Subcutaneous adipose tissue (tissue), 4 donors: ENCODE results near the gene PAX5. TPM values are rescaled to one million over a fixed set of nuclear protein-coding genes. Genes with fewer than 3 reads are reported as not detected.

Experiments used
- total RNA-seq, 4 donors: library from RNA; depleted of rRNA; stranded (reverse); fragments of >200 nt; gene quantifications; one replicate each; pipeline ENCODE4 v1.1.0, GENCODE V29; 2016
- TF ChIP-seq, protein P1 (sequence below): fragments of 450-650 bp; IDR thresholded peaks from one replicate; pipeline ENCODE4 v1.5.1; 2016; ENCODE audit warnings: low read depth, mild to moderate bottlenecking, control low read depth, antibody characterized with exemption, moderate library complexity

The PAX5 gene
- total RNA-seq, 4 donors from 2014 or later, result under 0.01 to 0.19 (median 0.17) TPM; not detected in 1

DNA sequence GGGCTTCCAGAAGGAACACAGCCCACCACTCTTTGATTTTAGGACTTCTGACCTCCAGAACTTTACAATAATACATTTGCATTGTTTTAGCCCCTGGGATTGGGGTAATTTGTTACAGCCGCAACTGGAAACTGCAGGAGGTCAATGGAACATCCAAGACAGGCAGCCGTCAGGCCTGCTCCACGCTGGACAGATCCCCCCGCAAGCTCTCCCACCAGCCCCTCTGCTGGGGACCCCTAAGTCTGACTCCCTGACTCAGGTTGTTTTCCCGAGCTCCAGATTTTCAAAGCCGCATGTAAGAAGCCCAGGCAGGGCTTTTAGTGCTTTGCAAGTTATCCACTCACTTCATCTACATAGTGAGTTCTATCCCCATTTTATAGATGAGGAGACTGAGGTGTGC lies 127.6 kb downstream of the PAX5 start:
- TF ChIP-seq, protein P1, sequence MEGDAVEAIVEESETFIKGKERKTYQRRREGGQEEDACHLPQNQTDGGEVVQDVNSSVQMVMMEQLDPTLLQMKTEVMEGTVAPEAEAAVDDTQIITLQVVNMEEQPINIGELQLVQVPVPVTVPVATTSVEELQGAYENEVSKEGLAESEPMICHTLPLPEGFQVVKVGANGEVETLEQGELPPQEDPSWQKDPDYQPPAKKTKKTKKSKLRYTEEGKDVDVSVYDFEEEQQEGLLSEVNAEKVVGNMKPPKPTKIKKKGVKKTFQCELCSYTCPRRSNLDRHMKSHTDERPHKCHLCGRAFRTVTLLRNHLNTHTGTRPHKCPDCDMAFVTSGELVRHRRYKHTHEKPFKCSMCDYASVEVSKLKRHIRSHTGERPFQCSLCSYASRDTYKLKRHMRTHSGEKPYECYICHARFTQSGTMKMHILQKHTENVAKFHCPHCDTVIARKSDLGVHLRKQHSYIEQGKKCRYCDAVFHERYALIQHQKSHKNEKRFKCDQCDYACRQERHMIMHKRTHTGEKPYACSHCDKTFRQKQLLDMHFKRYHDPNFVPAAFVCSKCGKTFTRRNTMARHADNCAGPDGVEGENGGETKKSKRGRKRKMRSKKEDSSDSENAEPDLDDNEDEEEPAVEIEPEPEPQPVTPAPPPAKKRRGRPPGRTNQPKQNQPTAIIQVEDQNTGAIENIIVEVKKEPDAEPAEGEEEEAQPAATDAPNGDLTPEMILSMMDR, result no peak

DNA sequence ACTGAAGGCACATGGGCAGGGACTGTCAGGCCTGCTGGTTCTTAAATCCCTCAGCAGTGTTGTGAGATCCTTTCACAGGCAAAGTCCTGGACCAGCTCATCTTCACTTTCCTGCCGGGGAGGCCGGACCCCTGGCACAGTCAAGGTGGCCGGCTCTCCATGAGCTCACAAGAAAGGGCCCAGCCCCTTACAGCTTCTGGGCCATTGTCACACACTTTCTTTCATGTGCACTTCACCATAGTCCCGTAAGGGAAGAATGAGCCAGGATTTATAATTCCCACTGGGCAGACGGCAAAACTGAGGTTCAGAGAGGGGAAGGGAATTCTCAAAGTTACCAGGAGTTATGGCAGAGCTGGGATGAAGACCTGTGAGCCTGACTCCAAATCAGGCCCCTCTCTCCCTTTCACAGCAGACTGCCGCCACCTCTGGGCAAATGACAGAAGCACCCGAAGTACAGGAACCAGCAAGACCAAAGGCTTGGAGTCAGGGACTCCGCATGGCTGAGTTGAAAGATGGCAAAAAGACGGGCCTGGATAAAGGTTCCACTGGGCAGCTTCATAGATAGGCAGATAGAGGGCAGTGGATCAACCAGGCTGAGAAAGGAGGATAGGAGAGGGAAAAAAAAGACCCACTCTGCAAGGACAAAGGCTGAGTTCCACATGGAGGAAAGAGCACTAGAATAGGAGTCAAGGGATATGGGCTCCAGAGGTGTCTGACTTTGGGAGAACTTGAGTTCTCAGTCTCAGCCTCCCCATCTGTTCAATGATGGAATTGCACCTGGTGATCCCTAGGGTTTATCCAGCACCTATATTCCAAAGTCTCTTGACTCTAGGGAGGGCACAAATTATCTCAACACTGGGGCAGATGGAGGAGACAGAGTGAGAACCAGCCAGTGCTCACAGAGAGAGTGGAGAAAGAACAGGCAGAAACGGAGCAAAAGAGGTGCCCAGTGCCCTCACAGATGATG lies 128.7 kb downstream of the PAX5 start:
- TF ChIP-seq, protein P1, result no peak

DNA sequence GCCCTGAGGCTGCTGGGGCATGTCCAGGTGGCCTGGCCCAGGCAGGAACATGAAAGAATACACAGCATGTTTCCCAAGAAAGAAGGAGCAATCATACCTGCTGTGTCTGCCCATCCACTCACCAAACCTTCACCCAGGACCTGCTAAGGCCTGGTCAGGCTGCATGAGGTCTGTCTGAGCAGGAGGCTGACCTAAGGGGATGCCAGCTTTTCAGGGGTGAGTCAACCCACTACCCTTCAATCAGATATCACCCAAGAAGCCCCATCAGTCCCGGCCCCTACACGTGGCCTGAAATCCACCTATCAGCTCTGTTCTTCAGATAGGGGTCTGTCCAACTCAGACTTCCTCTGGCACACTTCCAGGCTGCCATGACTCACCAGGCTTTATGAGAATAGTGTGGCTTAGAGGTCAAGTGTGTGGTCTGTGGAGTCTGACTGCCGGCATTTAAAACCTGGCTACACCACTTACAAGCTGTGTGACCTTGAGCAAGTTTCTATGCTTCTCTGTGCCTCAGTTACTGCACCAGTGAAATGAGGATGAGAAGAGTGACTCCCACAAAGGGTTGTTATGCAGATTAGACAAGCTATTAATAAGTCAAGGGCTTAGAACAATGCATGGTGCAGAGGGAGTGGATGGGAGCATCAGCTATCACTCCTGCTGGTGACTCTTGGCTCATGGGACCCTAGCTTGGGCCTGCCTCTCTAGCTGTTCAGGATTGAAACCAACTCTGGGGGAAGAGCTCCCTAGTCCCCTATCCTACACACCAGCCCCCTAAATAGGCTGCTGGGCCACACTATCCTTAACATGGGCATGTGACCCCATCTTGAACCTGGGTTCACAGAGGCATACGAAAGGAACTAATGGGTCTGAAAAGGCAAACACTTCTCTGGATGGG lies 130.3 kb downstream of the PAX5 start:
- TF ChIP-seq, protein P1, result no peak

DNA sequence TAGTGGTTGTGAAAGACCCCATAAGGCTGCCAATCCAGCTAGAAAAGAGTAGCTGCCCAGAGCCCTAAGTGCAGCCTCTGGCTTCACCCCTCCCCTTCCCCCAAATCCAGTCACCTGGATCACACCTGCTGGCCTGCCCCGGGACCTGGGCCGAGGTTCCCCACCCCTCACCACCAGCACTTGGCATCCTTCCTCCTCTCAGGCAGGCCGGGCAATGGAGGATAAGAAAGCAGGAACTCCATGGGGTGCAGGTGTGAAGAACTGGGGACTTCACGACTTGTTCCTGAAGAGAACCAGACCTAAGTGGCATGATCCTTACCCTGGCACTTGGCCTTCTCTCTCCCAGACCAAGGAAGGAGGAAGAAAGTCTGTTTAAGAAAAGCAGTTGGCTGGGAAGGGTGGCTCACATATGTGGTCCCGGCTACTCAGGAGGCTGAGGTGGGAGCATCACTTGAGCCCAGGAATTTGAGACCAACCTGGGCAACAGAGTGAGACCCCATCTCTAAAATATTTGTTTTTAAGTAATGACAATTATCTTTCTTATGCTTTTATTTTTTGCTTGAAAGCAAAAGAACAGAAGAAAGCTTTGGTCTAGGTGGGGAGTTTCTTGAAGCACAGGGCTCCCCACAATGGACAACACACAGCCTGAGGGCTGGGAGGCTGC lies 131.1 kb downstream of the PAX5 start:
- TF ChIP-seq, protein P1, result no peak

DNA sequence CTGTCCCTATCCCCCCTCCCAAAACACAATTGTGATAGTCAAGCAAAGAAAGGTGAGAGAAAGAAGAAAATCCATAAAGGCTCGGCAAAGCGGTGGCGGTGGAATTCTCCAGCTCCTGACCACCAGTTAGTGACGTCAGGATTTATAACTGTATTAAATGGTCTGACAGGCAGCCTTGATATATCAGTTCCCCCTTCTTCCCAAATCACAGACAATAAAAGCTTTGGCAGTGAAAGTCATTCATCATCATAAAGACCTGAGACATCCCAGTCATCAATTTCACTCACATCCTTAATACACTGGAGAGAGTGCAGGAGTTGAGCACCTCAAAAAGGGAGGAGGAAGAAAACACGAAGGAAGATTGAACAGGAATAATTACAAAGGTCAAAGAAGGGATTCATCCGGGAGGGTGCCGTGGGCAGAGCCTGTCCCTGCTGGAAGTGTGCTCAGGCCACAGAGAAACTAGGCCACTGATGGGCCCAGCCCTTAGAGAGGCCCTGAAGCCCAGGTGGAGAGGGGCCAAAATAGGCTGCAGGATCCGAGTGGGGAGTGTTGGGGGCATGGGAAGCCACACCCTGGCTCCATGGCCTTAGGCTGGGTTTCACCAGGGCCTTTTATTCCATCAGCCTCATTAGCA lies 131.9 kb downstream of the PAX5 start:
- TF ChIP-seq, protein P1, result no peak

DNA sequence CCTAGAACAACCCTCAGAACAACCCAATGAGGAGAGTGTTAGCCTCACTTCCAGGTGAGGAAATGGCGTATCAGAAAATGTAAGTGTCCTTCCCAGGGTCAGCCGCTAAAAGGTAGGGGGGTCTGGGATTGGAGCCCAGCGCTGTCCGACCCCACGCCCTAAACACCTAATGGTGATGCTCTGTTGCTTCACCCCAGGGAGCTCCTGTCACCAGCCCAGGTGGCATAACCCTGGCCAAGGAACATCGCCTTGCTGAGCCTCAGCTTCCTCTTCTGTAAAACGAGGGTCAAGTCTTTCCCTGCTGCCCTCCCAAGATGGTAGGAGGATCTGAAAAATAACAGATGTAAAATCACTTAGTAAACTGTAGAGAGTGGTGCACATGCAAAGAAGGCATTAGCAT lies 132.5 kb downstream of the PAX5 start:
- TF ChIP-seq, protein P1, result no peak
